Esophagus muscularis mucosa (tissue), 3 donors: ENCODE data around the gene CACHD1.

Source experiments
- CTCF ChIP-seq, 3 experiments: fragments of 200-600 bp in 2 of 3; fragments of 450-650 bp in 1 of 3; sonication (generic) in 2 of 3; IDR thresholded peaks; one replicate each; pipeline ENCODE4 v1.5.1; 2017 to 2019; ENCODE audit warnings: antibody characterized with exemption in 3 of 3, mild to moderate bottlenecking in 2 of 3, moderate library complexity in 1 of 3
- POLR2A ChIP-seq: fragments of 450-650 bp; IDR thresholded peaks from one replicate; pipeline ENCODE4 v1.6.1; 2017; ENCODE audit warnings: antibody characterized with exemption, moderate library complexity, mild to moderate bottlenecking, low read depth

- TF ChIP-seq POLR2A (no peak), CTCF (IDR thresholded peaks at IDR 0.05) (no peak)
Measured at GRCh38 chr1:64631346-64632034, 161.6 kb downstream of the CACHD1 start.
